Mucosa of gallbladder (tissue), 1 donor: ENCODE results near the gene NAT14. TPM values are rescaled to one million over a fixed set of nuclear protein-coding genes. Genes with fewer than 3 reads are reported as not detected.
"Not testable (repeated sequence)": the region's sequence is repeated elsewhere in the genome, so short reads cannot be mapped to it uniquely, and the experiment has no call there.

Source experiments
- DNase-seq: peaks from one replicate; pipeline ENCODE4 v3.0.0-alpha.2; 2020; ENCODE audit warnings: low spot score
- total RNA-seq: library from RNA; stranded (reverse); gene quantifications from one replicate; pipeline ENCODE4 v1.2.1, GENCODE V29; 2021
- donor health status: DM: no; HTN: no; CAD: no.

NAT14 gene
- total RNA-seq, result 23.1 TPM

DNA sequence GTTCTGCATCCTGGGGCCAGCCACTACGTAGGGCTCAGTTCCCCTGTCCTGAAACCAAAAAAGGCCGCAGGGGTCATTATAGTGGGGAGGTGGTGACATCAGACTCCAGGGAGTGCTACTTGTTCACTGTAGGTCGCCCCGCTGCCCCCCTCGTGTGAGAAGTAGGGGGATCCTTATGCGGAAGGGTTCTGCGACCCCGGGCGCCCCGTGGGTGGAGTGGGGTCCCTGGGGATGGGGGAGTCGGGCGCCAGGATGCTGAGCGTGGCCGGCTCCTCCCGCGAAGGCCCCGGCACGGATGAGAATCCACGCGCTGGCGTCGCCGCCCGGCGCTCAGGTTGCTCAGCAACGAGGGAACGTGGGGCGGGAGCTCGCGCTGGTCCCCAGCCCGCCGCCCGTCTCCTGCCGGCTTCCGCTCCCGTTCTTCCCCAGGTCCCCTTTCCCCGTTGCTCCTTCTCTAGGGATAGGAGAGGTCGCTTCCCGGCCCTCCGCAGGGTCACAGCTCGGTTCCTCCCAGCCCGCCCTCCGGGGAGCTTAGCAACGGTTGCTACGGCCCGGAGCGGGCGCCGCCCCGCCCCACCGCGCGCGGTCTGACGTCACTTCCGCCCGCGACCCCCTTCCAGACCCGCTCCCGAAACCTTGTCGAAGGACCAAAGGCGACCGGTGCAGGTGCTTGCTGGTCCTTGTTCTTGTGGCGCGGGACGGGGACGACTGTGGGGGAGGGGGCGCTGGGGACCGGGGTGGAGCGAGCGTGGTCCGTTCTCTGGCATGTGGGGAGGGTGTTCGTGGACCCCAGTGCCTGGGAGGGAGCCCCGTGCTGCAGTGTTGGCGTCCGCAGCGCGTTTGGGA, at the start of gene NAT14:
Gene NAT14 (plus strand): TSS at position 596 of the 846 bp plus-strand sequence. CDS start 521 bp downstream, outside the sequence.
- DNase-seq, result peak; percentile 38

DNA sequence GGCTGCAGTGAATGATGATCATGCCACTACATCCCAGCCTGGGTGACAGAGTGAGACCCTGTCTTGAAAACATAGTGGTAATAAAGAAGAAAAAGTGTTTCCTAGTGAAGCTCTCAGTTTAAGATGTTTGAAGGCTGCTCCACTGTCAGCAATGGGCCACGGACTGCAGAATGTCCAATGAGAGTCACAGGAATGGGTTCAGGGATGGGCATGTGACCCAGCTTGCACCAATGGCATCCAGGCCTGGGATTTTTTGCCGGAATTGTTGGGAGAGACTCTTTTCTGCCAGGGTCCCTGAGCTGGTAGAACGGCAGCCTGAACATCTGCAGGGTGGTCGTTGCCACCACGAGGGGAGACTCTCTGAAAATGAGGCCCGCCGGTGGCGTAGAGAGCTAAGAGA, 48.1 kb upstream of the NAT14 start:
- DNase-seq, result no peak

- DNase-seq, result peak; percentile 65
Measured at GRCh38 chr19:55437410-55437809, 47.6 kb upstream of the NAT14 start.

GRCh38 chr19:55439052-55439451, 45.9 kb upstream of the NAT14 start:
- no peak for DNase-seq

DNA sequence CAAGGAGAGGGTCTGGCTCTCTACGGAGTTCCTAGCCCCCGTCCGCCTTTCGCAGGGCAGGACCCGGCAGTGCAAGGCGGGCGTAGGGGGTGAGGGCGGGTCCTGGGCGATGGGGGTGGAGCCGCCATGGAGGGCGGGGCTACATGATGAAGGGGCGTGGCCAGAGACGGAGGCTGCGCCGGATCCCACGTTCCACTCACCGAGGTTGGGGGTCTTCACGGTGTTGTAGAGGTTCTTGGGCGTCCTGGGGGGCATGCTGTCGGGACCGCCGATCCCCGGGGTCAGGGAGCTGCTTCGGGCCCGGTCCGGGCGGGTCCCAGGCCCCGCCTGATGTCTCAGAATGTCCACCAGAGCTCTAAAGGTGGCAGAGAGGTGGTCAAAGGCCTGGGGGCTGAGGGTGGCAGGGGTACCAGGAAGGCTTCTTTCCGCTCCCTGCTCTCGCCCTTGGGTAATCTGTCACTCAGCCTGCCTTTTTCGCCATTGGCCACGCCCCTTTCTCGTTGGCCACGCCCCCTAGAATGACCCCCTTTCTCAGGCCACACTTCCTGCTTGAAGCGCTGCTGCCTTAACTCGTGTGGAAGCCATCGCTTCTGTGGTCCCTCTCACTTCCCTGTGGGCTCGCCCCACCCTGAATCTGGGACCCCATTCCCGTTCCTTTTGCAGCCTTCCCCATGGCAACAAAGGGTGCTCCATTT, 44.4 kb upstream of the NAT14 start:
- DNase-seq, result no peak

DNA sequence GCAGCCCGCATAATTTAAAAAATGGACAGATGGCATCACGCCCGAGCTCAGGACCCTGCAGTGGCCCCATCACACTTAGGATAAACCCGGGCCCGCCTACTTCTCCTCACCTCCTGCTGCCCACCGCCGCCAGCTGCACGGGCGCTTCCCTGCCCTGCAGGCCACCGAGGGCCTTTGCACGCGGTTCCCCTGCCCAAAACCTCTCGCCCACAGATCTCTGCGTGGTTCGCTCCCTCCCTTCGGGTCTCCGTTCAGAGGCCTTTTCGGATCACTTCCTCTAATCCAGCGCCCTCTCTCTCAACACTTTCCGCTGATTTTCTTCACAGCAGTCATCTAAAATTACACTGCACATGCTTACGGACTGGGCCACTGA, 43.7 kb upstream of the NAT14 start:
- DNase-seq, result no peak

DNA sequence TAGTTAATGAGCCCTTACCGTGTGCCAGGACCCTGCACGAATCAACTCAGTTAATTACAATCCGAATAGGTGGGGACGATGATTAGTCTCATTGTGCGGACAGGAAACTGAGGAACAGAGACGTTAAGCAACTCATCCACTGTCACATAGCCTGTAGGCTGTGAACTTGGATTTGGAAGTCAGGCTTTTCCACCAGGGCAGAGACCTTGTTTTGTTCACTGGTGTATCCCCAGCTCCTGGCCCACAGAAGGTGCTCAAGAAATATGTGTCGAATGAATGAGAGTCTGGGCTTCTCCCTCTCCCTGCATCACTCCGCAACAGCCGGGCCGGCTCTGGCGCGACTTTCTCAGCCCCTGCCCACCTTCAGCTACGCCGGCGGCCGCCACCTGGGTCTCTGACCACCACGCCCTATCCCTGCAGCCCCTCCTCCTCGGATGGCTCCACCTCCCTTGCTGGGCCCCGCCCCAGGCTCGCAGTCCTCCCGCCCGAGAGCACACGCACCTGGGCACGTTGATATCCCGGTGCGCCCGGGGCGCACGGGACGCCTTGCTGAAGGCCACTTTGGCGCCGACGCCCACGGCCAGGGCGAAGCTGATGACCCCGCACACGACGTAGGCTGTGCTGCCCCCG, 43.2 kb upstream of the NAT14 start:
- DNase-seq, result no peak

GRCh38 chr19:55442372-55442961, 42.5 kb upstream of the NAT14 start:
- DNase-seq, result no peak

- no peak for DNase-seq
Measured at GRCh38 chr19:55443045-55443823, 41.8 kb upstream of the NAT14 start, which contains the start of gene SHISA7. TSS of gene SHISA7 (minus strand) at chr19:55443300. CDS start at chr19:55442863, 437 bp downstream.

DNA sequence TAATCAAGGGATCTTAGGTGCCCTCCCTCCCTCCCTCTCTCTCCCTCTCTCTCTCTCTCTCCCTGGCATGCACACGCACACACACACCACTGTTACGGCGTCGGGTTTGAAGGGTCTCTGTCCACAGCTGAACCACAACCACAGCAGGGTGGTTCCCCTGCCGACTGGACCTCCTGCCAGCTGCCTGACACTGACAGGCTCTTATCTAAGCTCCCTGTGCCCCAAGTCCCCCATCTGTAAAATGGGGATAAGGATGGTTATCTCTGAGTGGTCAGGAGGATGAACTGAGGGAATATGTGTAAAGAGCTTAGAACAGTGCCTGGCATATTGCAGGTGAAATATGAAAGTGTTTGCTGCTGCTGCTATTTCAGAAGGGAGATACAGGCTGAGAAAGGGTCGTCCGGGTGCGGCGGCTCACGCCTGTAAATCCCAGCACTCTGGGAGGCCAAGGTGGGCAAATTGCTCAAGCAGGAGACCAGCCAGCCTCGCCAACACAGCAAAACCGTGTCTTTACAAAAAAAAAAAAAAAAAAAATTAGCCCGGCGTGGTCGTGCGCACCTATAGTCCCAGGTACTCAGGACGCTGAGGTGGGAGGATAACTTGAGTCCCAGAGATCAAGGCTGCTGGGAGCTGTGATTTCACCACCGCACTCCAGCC, 41.0 kb upstream of the NAT14 start:
- DNase-seq, result no peak

DNA sequence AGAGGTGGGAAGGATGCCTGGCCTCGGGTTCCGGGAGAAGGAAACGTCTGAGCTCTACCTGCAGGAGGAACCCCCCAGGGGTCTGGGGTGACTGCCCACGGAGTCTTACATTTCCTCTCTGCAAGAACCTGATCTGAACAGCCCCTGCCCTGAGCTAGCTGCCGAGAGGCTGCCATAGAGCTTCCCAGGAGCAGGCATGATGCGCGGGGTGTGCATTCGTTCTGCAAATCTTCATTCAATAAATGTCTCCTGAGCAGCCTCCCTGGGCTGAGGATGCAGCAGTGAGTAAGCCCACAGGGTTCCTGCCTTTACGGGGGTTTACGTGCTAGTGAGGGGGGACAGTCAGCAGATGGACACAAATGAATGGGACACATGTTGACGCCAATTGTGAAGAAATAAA, 40.3 kb upstream of the NAT14 start:
- no peak for DNase-seq

GRCh38 chr19:55446060-55446459, 38.9 kb upstream of the NAT14 start:
- no peak for DNase-seq

DNA sequence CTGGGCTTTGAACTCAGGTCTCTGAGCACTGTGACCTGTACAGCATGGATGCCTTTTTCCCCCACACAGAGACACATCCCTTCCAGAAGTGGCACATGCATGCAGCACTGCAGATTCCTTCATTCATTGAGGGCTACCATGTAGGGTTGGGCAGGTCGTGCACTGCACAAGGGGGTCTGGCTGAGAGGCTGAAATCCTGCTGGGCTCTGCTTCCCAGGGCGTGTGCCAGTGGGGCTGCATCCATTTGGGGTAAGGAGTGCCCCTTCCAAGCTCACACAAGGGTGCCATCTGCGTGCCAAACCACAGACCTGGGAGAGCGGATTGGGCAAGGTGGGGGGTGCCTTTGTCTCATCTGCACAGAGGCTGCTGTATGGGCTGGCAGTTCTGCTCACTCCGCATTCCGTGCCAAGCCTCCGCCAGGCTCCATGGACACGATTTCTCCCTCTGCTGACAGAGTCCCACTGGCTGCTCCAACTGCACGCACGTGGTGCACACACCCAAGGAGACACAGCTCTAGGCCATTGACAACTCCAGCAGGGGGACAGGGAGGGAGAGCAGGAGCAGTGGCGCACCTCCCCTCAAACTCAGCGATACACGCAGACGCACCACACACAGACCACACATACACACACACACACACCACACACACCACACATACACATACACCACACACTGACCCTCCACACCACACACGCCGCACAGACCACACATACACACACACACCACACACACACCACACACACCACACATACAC, 37.4 kb upstream of the NAT14 start:
- DNase-seq, result no peak

- DNase-seq, result not testable (repeated sequence)
Measured at GRCh38 chr19:55448175-55448490, 36.9 kb upstream of the NAT14 start.

DNA sequence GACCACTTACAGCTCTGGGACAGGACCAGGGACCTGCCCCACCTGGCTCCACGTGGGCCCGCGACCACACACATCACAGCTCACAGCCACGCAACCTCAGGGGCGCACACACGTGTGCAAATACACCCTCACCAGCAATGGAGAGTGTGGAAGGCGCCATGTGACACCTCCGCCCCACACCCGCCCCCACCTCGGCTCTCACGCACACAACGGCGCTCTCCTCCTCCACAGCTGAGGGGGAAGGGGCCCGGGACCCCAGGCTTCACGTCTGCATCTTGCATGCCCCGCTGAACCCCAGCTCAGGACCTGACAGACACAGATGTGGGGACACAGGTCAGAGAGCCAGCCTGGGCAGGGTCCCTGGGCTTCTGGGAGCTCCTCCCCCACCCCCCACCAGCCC, 35.5 kb upstream of the NAT14 start:
- no peak for DNase-seq

DNA sequence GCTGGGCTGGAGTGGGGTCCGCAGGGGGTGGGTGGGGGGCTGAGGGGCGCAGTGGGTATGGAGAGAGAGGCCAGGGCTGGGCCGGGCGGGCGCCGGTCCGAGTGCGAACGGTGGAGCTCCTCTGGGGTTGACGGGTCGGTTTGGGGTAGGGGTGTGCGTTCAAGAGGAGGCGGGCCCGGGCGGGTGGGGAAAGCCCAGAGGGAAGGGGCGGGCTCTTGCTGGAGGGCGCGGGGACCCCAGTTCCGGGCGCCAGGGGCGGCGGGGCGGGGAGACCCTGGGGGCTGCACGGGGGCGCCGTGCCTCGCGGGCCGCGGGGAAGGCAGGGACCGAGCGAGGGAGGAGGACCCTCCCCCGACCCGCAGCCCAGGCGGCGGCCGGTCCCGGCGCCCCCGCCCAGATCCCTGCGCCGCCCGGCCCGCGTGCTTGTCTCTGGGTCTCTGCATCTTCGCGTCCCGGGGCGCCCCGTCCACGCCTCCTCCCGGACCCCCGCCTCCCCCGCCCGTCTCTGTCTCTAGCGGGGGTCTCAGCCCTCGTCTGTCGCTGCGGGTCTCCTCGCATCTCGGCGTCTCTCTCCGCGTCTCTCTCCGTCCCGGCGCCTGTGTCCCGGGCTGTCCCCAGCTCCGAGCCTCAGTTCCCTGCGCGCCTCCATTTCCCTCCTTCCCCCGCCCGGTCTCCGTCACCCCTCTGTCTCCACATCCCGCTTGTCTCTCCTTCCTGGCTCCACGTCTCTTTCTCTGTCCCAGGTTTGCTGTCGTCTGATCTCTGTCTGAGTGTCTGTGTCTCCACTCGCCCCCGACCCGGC, 33.6 kb upstream of the NAT14 start:
- DNase-seq, result no peak

DNA sequence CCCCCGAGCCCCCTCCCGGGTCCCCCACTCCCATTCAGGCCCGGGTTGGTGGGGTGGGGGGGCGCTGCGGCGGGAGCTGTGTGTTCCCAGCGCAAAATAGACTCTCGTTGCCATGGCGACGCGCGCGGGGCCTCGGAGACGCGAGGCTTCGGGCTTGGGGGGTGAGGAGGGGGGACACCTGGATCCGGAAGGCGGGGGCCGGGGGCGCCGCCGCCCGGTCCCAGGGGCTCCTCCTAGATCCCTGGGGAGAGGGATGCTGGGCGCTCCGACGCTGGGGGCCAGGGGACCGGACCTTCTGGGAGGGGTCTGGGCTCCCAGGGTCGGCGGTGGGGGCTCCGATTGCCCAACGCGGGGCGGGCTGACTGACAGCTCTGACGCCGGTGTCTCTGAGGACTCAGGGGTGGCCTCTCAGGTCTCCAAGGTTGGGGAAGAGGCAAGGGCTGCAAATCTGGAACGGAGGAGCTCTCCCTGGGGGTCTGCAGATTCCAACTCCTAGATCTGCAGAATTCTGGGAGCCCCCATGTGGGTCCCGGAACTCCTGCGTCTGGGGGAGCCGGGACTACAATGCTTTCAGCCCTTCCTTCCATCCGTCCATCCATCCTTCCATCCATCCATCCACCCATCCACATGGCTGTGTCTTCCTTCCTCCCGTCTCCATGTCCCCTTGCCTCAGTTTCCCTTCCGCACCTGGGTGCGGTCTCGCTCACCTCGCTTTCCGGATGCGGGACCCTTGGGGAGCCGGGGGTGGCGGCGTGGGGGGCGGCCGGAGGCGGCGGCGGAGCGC, 32.8 kb upstream of the NAT14 start:
- DNase-seq, result no peak

GRCh38 chr19:55452749-55453346, 32.1 kb upstream of the NAT14 start:
- peak; percentile 73 for DNase-seq
